ENCODE measurements around the gene PHIP.

PHIP gene

DNA sequence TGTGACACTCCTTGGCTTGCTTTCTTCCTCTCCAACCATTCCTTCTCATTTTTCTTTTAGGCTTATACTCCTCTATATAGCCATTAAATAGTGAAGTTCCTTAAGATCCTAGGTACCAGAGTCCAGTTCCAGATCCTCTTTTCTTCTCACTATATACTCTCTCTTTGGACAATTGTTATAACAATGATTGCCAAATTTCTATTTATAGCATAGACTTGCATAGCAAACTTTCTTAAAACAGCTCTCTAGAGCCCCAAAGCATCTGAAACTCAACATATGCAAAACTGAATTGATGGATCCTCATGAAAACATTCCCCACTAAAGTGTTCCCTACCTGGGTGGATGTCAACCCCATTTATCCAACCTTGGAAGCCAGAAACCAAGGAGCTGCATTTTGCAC is 13.4 kb downstream of the PHIP start:
- Histone ChIP-seq H3K4me2 (no peak overlapping the region), H3K27me3 (ENCODE audit: insufficient read depth, low read depth) (no peaks in the 10 kb centered on the region), H3K27ac (no peak overlapping the region), H3K9ac (no peak overlapping the region), H4K20me1 (ENCODE audit: insufficient read depth) (no peaks in the 10 kb centered on the region; the same call in 1 of the 2 replicates), H3K36me3 (ENCODE audit: insufficient read depth) (no peaks in the 10 kb centered on the region), H3K79me2 (ENCODE audit: insufficient read depth, low read depth) (peaks cover 12% of the 10 kb centered on the region), H3K4me3 (IDR thresholded peaks at IDR 0.05; ENCODE audit: insufficient read depth, low read depth, low read length) (no peak overlapping the region), H3K4me1 (ENCODE audit: low read depth, poor library complexity, severe bottlenecking) (peaks cover 25% of the 10 kb centered on the region), H2AFZ (ENCODE audit: low read depth) (no peak overlapping the region)
- TF ChIP-seq, protein P1, sequence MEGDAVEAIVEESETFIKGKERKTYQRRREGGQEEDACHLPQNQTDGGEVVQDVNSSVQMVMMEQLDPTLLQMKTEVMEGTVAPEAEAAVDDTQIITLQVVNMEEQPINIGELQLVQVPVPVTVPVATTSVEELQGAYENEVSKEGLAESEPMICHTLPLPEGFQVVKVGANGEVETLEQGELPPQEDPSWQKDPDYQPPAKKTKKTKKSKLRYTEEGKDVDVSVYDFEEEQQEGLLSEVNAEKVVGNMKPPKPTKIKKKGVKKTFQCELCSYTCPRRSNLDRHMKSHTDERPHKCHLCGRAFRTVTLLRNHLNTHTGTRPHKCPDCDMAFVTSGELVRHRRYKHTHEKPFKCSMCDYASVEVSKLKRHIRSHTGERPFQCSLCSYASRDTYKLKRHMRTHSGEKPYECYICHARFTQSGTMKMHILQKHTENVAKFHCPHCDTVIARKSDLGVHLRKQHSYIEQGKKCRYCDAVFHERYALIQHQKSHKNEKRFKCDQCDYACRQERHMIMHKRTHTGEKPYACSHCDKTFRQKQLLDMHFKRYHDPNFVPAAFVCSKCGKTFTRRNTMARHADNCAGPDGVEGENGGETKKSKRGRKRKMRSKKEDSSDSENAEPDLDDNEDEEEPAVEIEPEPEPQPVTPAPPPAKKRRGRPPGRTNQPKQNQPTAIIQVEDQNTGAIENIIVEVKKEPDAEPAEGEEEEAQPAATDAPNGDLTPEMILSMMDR (conservative IDR thresholded peaks at IDR 0.05; ENCODE audit: low read depth, low read length) = no peak

DNA sequence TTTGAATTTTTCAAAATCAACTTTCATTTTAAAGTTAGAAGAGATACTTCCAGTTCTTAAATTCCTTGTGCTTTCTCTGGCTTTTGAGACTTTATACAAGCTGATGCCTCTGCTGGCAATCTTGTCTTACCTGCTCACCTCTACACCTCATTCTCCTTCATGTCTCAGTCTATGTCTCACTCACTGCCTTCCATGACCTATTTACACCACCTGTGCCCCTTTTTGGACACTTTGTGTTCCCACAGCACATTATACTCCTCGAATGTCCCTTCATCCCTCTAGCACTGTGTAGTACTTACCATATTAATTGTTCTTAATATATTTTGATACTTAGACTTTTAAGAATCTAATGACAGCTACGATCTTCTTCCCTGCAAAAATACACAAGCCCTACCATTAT is 15.3 kb downstream of the PHIP start:
- peaks cover 12% of the 10 kb centered on the region for H3K79me2 ChIP-seq (ENCODE audit: insufficient read depth, low read depth)
- H3K36me3 ChIP-seq (ENCODE audit: insufficient read depth) = no peaks in the 10 kb centered on the region
- no peak overlapping the region for H3K4me2 ChIP-seq
- no peak overlapping the region for H3K9ac ChIP-seq
- no peaks in the 10 kb centered on the region for H4K20me1 ChIP-seq (ENCODE audit: insufficient read depth)
- no peak overlapping the region for H3K4me3 ChIP-seq (IDR thresholded peaks at IDR 0.05; ENCODE audit: insufficient read depth, low read depth, low read length)
- peaks cover 20% of the 10 kb centered on the region for H3K4me1 ChIP-seq (ENCODE audit: low read depth, poor library complexity, severe bottlenecking)
- no peaks in the 10 kb centered on the region for H3K27me3 ChIP-seq (ENCODE audit: insufficient read depth, low read depth)
- TF ChIP-seq, protein P1 (conservative IDR thresholded peaks at IDR 0.05; ENCODE audit: low read depth, low read length) = no peak
- no peak overlapping the region for H3K27ac ChIP-seq
- H2AFZ ChIP-seq (ENCODE audit: low read depth) = no peak overlapping the region

DNA sequence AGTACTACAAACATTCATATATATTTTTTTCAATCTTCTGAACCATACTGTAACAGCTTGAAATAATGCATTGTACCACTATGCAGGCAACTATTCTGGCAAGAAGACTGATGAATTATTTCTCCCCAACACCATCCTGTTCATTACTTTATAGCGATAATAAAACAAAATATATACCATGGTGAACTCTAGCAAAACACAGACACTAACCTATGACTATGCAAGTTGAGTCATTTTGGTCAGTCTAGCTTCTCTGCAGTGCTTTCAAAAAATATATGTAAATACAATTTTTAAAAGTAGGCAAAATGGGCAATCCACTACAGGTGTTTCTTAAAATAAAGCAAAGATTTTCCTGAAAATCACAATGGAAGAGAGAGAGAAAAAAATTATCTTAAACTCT is 20.3 kb downstream of the PHIP start:
- Histone ChIP-seq H2AFZ (ENCODE audit: low read depth) (no peak overlapping the region), H3K27me3 (ENCODE audit: insufficient read depth, low read depth) (no peaks in the 10 kb centered on the region), H3K36me3 (ENCODE audit: insufficient read depth) (no peaks in the 10 kb centered on the region), H3K4me1 (ENCODE audit: low read depth, poor library complexity, severe bottlenecking) (no peaks in the 10 kb centered on the region), H3K79me2 (ENCODE audit: insufficient read depth, low read depth) (no peaks in the 10 kb centered on the region; the same call in 1 of the 2 replicates), H3K4me2 (no peak overlapping the region), H3K9ac (no peak overlapping the region), H3K4me3 (IDR thresholded peaks at IDR 0.05; ENCODE audit: insufficient read depth, low read depth, low read length) (no peak overlapping the region), H3K27ac (no peak overlapping the region), H4K20me1 (ENCODE audit: insufficient read depth) (no peaks in the 10 kb centered on the region)
- TF ChIP-seq, protein P1 (conservative IDR thresholded peaks at IDR 0.05; ENCODE audit: low read depth, low read length) = no peak

DNA sequence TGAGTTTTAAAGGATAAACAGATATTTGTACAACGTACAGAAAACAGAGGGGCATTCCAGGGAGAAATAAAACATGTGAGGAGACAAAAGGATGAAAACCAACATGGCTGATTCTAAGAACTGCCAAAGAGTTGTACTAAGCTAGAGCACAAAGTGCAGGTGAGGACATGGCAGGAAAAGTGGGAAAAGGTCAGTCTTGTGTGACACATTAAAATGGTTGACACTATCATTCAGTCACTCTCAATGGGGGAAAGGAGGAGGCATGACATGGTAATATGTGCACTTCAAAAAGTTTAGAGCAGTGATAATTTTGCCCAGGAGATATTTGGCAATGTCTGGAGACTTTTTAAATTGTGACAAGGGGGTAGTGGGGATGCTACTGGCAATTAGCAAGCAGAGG is 21.8 kb downstream of the PHIP start:
- Histone ChIP-seq H3K4me3 (IDR thresholded peaks at IDR 0.05; ENCODE audit: insufficient read depth, low read depth, low read length) (no peak overlapping the region), H3K27me3 (ENCODE audit: insufficient read depth, low read depth) (no peaks in the 10 kb centered on the region), H3K4me2 (no peak overlapping the region), H3K27ac (no peak overlapping the region), H4K20me1 (ENCODE audit: insufficient read depth) (no peaks in the 10 kb centered on the region), H2AFZ (ENCODE audit: low read depth) (no peak overlapping the region), H3K36me3 (ENCODE audit: insufficient read depth) (no peaks in the 10 kb centered on the region), H3K9ac (no peak overlapping the region), H3K4me1 (ENCODE audit: low read depth, poor library complexity, severe bottlenecking) (no peaks in the 10 kb centered on the region), H3K79me2 (ENCODE audit: insufficient read depth, low read depth) (no peaks in the 10 kb centered on the region)
- TF ChIP-seq, protein P1 (conservative IDR thresholded peaks at IDR 0.05; ENCODE audit: low read depth, low read length) = no peak

Data from KMS-11 (cell line).